SIG-M5 treated with dmso at 0.1 percent for 504 hours (cell line): Measurements from ENCODE around the gene ALDH3B1.
A peak's percentile ranks its signal among the peaks of the same experiment; 100 is the strongest.

Experiments used
- DNase-seq: peaks from one replicate; lab custom pipeline; 2025; ENCODE audit not compliant: unreplicated experiment; lab: John Stamatoyannopoulos, UW

The ALDH3B1 gene

DNA sequence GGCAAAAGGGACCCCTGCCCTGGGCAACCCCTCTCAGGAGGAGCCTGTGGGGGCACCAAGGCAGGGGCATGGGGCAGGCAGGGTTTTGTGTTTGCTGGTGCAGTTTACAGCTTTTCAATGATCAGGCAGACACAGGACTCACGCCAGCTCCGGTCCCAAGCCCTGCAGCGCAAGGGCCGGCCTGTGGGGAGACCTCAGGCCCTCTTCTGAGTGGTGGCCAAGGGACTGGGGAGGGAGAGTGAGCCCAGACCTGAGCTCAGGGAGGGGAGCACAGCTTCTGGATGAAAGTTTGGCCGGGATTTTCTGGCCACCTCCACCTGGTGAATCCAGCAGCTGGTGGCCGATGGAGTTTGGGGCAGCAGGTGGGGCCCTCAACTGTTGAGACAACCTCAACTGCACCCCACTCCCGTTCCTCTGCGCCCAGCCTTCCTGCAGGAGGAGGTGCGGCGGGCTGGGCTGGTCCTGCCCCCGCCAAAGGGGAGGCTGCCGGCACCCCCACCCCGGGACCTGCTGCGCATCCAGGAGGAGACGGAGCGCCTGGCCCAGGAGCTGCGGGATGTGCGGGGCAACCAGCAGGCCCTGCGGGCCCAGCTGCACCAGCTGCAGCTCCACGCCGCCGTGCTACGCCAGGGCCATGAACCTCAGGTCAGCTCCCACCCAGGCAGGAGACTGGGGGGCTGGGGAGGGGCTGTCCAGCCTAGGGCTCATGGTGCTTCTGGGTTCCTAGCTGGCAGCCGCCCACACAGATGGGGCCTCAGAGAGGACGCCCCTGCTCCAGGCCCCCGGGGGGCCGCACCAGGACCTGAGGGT lies 32.3 kb downstream of the ALDH3B1 start:
- no peak for DNase-seq

DNA sequence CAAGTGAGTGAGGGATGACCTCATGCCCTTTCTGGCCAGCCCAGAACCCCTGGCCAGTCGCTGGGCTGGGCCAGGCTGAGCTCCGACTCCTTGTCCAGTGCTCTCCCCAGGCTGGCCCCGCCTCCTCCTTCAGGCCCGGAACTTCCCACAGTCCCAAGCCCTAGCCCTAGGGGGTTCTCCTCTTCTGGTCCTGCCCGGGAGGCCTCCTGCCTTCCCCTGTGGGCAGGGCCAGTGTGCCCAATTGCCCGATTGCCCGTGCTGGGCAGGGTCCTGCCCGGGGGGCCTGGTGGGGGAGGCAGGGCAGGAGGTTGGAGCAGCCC lies 32.9 kb downstream of the ALDH3B1 start:
- peak; percentile 31 for DNase-seq

GRCh38 chr11:68043349-68044144 lies 33.4 kb downstream of the ALDH3B1 start:
- DNase-seq: peak; percentile 92

GRCh38 chr11:68044145-68044813 lies 34.2 kb downstream of the ALDH3B1 start:
- no peak for DNase-seq

DNA sequence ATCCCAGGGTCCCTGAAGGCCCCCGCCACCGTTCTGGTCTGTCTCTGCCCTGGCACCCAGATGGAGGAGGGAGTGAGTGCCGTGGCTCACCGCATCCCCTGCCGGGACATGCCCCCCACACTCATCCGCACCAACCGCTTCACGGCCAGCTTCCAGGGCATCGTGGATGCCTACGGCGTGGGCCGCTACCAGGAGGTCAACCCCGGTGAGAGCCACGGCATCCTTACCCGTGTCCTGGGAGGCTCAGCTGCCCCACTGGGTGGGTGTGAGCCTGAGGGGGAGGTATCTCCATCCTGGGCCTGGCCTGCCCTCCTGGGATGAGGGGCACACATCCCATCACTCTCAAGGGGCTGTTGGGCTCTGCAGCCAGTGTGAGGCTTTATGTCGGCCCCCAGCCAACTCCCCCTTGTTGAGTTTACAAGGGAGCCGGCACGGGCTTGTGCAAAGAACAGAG lies 34.8 kb downstream of the ALDH3B1 start:
- no peak for DNase-seq

DNA sequence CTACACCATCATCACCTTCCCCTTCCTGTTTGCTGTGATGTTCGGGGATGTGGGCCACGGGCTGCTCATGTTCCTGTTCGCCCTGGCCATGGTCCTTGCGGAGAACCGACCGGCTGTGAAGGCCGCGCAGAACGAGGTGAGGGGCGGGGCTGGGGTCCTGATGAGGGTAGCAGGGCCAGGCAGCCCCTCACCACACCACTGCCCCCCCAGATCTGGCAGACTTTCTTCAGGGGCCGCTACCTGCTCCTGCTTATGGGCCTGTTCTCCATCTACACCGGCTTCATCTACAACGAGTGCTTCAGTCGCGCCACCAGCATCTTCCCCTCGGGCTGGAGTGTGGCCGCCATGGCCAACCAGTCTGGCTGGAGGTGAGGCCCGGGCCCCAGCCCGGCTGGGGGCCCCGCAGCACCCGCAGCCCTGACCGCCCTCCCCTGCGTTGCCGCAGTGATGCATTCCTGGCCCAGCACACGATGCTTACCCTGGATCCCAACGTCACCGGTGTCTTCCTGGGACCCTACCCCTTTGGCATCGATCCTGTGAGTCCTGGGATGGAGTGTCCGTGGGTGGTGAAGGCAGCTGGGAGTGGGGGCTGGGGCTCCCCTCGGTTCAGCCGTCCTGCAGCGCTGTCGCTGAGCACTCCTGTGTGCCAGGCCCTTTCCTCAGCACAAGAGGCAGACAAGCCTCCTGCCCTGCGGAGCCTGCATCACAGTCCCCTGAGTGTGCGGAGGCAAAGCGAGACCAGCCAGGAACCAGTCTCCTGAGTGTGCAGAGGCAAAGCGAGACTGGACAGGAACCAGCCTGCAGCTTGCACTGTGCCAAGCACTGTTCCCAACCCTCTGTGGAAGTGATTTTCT lies 37.5 kb downstream of the ALDH3B1 start:
- no peak for DNase-seq

DNA sequence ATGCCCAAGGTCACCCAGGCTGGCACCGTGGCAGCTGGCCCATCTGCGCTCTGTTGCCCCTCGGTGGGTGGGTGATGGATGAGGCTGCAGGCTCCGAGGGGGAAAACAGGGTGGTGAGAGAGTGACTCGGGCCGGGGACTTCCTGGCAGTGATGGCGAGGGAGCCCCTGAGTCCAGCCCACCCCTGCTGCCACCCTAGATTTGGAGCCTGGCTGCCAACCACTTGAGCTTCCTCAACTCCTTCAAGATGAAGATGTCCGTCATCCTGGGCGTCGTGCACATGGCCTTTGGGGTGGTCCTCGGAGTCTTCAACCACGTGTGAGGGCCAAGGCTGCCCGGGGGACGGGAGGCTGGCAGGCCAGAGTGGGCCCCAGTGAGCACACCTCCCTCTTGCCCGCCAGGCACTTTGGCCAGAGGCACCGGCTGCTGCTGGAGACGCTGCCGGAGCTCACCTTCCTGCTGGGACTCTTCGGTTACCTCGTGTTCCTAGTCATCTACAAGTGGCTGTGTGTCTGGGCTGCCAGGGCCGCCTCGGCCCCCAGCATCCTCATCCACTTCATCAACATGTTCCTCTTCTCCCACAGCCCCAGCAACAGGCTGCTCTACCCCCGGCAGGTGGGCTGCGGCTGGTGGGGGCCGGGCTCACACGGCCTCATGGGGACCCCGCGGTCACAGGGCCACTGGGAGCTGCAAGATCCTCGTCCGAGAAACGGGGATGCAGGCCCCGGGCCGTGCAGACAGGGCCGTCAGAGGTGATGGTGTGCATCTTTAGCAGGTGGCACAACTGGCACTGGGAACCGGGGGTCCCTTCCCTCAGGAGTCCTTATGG lies 38.8 kb downstream of the ALDH3B1 start:
- no peak for DNase-seq

GRCh38 chr11:68049509-68050370 lies 39.6 kb downstream of the ALDH3B1 start:
- no peak for DNase-seq

DNA sequence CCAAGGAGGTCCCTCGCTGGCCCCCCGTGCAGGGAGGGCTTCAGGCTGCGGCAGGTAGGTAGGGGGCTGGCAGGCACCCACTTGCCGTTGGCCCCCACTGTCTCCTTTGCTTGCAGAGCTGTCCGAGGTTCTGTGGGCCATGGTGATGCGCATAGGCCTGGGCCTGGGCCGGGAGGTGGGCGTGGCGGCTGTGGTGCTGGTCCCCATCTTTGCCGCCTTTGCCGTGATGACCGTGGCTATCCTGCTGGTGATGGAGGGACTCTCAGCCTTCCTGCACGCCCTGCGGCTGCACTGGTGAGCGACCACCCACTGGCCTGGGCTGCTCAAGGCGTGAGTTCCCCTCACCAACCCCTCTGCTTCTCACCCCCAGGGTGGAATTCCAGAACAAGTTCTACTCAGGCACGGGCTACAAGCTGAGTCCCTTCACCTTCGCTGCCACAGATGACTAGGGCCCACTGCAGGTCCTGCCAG lies 40.3 kb downstream of the ALDH3B1 start:
- DNase-seq: no peak

DNA sequence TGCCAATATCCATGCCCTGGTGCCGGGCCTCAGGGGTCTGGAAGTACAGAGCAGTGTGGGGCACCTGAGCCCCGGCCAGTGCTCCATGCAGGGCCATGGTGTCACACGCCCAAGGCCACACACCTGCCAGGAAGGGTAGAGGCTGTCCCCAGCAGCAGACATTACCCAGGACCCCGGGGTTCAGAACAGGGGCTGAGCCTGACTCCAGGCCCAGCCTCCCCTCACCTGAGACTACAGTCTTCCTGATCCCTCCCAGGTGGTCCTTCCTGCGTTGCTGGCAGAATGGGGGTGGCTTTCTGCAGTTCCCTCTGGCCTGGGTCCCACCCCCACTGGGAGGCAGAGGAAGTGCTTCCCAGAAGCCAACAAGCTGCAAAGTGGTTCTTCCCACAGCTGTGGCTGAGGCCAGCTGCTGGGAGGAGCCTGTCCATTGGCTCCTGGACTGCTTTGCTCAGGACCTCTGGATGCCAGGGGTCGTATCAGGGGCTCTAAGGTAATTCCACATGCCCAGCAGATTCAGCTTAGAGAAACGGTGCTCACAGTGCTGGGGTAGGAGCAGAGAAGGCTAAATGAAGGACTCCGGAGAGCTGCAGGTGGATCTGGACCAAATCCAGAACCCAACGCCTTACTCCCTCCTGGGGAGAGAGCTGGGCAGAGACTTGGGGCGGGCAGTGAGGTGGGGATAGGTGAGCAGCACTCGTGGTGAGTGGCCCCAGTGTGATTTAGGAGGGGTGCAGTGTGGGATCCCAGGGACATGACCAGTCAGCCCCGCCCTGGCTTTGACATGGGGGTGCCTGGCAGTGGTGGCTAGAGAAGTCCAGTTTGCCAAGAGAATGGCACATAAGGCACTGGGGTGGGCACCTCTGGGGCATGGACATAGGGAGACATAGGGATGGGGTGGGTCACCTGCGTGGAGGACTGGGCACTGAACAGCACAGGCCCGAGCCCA lies 41.3 kb downstream of the ALDH3B1 start:
- no peak for DNase-seq

GRCh38 chr11:68052137-68052873 lies 42.2 kb downstream of the ALDH3B1 start:
- DNase-seq: no peak

DNA sequence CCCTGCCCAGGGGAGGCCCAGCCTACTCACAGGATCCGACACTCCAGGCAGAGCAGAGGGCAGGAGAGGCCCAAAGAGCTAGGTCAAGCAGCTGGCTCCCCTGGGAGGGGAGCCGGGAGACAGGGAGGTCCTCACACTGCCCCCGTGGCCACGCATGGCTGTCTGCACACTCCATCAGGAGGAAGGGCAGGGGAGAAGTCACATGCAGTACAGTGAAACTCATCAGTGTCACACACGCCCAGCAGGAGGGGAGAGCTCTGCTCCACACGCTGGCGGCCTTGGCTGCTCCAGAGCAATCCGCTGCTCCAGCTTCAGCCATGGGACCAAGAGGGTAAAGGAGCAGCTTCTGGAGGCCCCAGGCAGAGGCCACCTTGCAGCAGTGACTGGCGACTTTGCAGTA lies 43.0 kb downstream of the ALDH3B1 start:
- no peak for DNase-seq

- no peak for DNase-seq
These were observed 44.1 kb downstream of the ALDH3B1 start for GRCh38 chr11:68053981-68054812.

- no peak for DNase-seq
These were observed 46.5 kb downstream of the ALDH3B1 start for GRCh38 chr11:68056317-68057285.

DNA sequence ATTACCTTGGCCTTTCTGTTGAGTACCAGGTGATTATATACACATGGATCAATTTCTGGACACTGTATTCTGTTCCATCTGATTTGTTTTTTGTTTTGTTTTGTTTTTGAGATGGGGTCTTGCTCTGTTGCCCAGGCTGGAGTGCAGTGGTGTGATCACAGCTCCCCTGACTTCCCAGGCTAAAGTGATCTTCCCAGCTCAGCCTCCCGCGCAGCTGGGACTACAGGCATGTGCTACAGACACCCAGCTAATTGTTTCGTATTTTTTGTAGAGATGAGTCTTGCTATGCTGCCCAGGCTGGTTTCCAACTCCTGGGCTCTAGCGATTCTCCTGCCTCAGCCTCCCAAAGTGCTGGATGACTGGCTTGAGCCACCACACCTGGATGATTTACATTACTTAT lies 47.7 kb downstream of the ALDH3B1 start:
- no peak for DNase-seq
